HepG2 (cell line): Measurements from ENCODE around the gene SPTY2D1. TPM values are rescaled to one million over a fixed set of nuclear protein-coding genes. Genes with fewer than 3 reads are reported as not detected.

Source experiments
- ATAC-seq: fragments of 200-7000 bp; cut with Tn5 transposase; 3 replicates; pipeline ENCODE4 v1.9.1; 2020; ENCODE audit warnings: mild to moderate bottlenecking, moderate library complexity
- BruUV-seq: library from RNA; stranded (reverse); fragments of 400-500 nt; replicated peaks from 2 replicates; lab custom pipeline; 2021; lab: Mats Ljungman, UMichigan
- CTCF ChIA-PET: fragments of 300-600 bp; formaldehyde crosslinking; extraction: SDS; loops from one replicate; lab custom pipeline; 2021; ENCODE audit warnings: low total read pairs, inconsistent platforms, low intra/inter-chr PET ratio; lab: Yijun Ruan, JAX
- POLR2A ChIA-PET: fragments of 350-600 bp; sonication (Branson Sonifier 250); formaldehyde crosslinking; loops from one replicate; lab custom pipeline; 2020; ENCODE audit warnings: antibody characterized with exemption, inconsistent platforms; lab: Yijun Ruan, JAX
- DNase-seq: peaks from one replicate; pipeline ENCODE4 v3.0.0-alpha.2; 2015; ENCODE audit warnings: low spot score
- FAIRE-seq: peaks from 3 replicates; lab custom pipeline; 2011; peaks lifted over from hg19 to GRCh38; lab: Jason Lieb, UNC
- H2AFZ ChIP-seq: one replicate; pipeline ENCODE4 v1.6.1; 2011; ENCODE audit warnings: low read length, inconsistent platforms
- H3K27ac ChIP-seq: fragments of 300-600 bp; 3 replicates; pipeline ENCODE4 v1.8.0; 2011; ENCODE audit warnings: mixed run types, mild to moderate bottlenecking, mixed read lengths, low read length, inconsistent platforms; ENCODE audit not compliant: insufficient read depth; ENCODE audit errors: extremely low read length
- H3K27me3 ChIP-seq, 2 experiments: fragments of 200-600 bp in 1 of 2; 2 replicates in 1 of 2; 3 replicates in 1 of 2; pipeline versions ENCODE4 v1.6.0 to v1.8.0; 2011; ENCODE audit warnings: low read length in 2 of 2, mild to moderate bottlenecking in 2 of 2, moderate library complexity in 2 of 2, inconsistent platforms in 1 of 2; ENCODE audit not compliant: insufficient read depth in 2 of 2, control insufficient read depth in 1 of 2
- H3K36me3 ChIP-seq, 2 experiments: fragments of 200-600 bp in 1 of 2; replicated peaks in 1 of 2; 2 replicates in 1 of 2; 3 replicates in 1 of 2; pipeline versions ENCODE4 v1.5.1 to v1.8.0; 2011; ENCODE audit warnings: low read length in 2 of 2, inconsistent platforms in 1 of 2; ENCODE audit not compliant: insufficient read depth in 2 of 2, control insufficient read depth in 1 of 2
- H3K4me1 ChIP-seq: 2 replicates; pipeline ENCODE4 v1.5.1; 2012; ENCODE audit warnings: low read length, inconsistent platforms; ENCODE audit not compliant: insufficient read depth
- H3K4me2 ChIP-seq: 2 replicates; pipeline ENCODE4 v1.6.0; 2011; ENCODE audit warnings: low read depth, low read length, inconsistent platforms
- H3K4me3 ChIP-seq, 3 experiments: fragments of 200-600 bp in 1 of 3; sonication (generic), shearing (Covaris generic) in 1 of 3; replicated peaks in 1 of 3; 2 replicates each; pipeline ENCODE4 v1.5.1; 2011 to 2016; ENCODE audit warnings: low read length in 3 of 3, inconsistent platforms in 2 of 3, low read depth in 2 of 3, mild to moderate bottlenecking in 2 of 3, control low read depth in 1 of 3, mixed read lengths in 1 of 3; ENCODE audit not compliant: insufficient read depth in 1 of 3
- H3K79me2 ChIP-seq: one replicate; pipeline ENCODE4 v1.6.1; 2011; ENCODE audit warnings: low read length, inconsistent platforms; ENCODE audit not compliant: insufficient read depth
- H3K9ac ChIP-seq: 2 replicates; pipeline ENCODE4 v1.6.0; 2011; ENCODE audit warnings: mild to moderate bottlenecking, low read depth, low read length, inconsistent platforms; ENCODE audit not compliant: insufficient read depth
- H3K9me3 ChIP-seq: 2 replicates; pipeline ENCODE4 v1.5.1; 2012; ENCODE audit warnings: mild to moderate bottlenecking, low read length
- H4K20me1 ChIP-seq: 2 replicates; pipeline ENCODE4 v1.6.0; 2011; ENCODE audit warnings: inconsistent platforms, mild to moderate bottlenecking, low read length, moderate library complexity; ENCODE audit not compliant: insufficient read depth
- ADNP ChIP-seq: sonication (generic); formaldehyde crosslinking; IDR thresholded peaks from 2 replicates; pipeline ENCODE4 v1.4.0; 2020; ENCODE audit warnings: missing genetic modification reagents
- CEBPG ChIP-seq: IDR thresholded peaks from 2 replicates; pipeline ENCODE4 v1.6.1; 2016
- CREB1 ChIP-seq, 2 experiments: fragments of 450-650 bp in 1 of 2; IDR thresholded peaks; 2 replicates each; pipeline ENCODE4 v1.6.1; 2016 to 2017; ENCODE audit warnings: control low read depth in 1 of 2, mild to moderate bottlenecking in 1 of 2, missing compliant biosample characterization in 1 of 2, missing genetic modification characterization in 1 of 2
- ELF3 ChIP-seq: IDR thresholded peaks from 2 replicates; pipeline ENCODE4 v1.6.1; 2016; ENCODE audit warnings: missing genetic modification reagents, missing compliant biosample characterization
- FOXA3 ChIP-seq: IDR thresholded peaks from 2 replicates; pipeline ENCODE4 v1.6.1; 2016; ENCODE audit warnings: missing genetic modification reagents, missing compliant biosample characterization
- FOXC1 ChIP-seq: sonication (generic); formaldehyde crosslinking; IDR thresholded peaks from 2 replicates; pipeline ENCODE4 v1.8.0; 2022; ENCODE audit warnings: mild to moderate bottlenecking, missing genetic modification reagents, borderline replicate concordance
- MTF2 ChIP-seq: sonication (generic); formaldehyde crosslinking; IDR thresholded peaks from 2 replicates; pipeline ENCODE4 v1.5.0; 2020; ENCODE audit warnings: missing genetic modification reagents, borderline replicate concordance
- NFE2L2 ChIP-seq: fragments of 150-350 bp; IDR thresholded peaks from 2 replicates; pipeline ENCODE4 v1.6.1; 2014; ENCODE audit warnings: low read length
- SRSF4 ChIP-seq: fragments of 200-400 bp; formaldehyde crosslinking; IDR thresholded peaks from one replicate; pipeline ENCODE4 v1.6.1; 2018; ENCODE audit warnings: mild to moderate bottlenecking, low read depth, low read length, moderate library complexity; ENCODE audit not compliant: poor library complexity, severe bottlenecking
- STAT5B ChIP-seq: sonication (generic); formaldehyde crosslinking; IDR thresholded peaks from 2 replicates; pipeline ENCODE4 v1.4.0; 2020; ENCODE audit warnings: missing genetic modification reagents
- TFAP4 ChIP-seq: sonication (generic); IDR thresholded peaks from 2 replicates; pipeline ENCODE4 v1.6.1; 2016; ENCODE audit warnings: low read depth, borderline replicate concordance
- ZNF10 ChIP-seq: sonication (generic); formaldehyde crosslinking; IDR thresholded peaks from 2 replicates; pipeline ENCODE4 v1.4.0; 2020; ENCODE audit warnings: mild to moderate bottlenecking, low read depth, missing genetic modification reagents, borderline replicate concordance
- ZNF20 ChIP-seq: sonication (generic); formaldehyde crosslinking; IDR thresholded peaks from 2 replicates; pipeline ENCODE4 v1.4.0; 2020; ENCODE audit warnings: mild to moderate bottlenecking, moderate library complexity, missing genetic modification reagents
- ZNF431 ChIP-seq: sonication (generic); formaldehyde crosslinking; IDR thresholded peaks from 2 replicates; pipeline ENCODE4 v1.9.0; 2022; ENCODE audit warnings: missing genetic modification reagents, low read depth, mild to moderate bottlenecking, borderline replicate concordance
- ZNF512 ChIP-seq: sonication (generic); formaldehyde crosslinking; IDR thresholded peaks from 2 replicates; pipeline ENCODE4 v1.4.0; 2020; ENCODE audit warnings: mild to moderate bottlenecking, missing genetic modification reagents
- ZNF577 ChIP-seq: sonication (generic); formaldehyde crosslinking; IDR thresholded peaks from 2 replicates; pipeline ENCODE4 v1.4.0; 2020; ENCODE audit warnings: mild to moderate bottlenecking, low read depth, missing genetic modification reagents, borderline replicate concordance
- ZNF747 ChIP-seq: sonication (generic); formaldehyde crosslinking; IDR thresholded peaks from 2 replicates; pipeline ENCODE4 v1.8.1; 2023; ENCODE audit warnings: missing genetic modification reagents, mild to moderate bottlenecking, borderline replicate concordance
- ZNF788 ChIP-seq: sonication (generic); formaldehyde crosslinking; IDR thresholded peaks from 2 replicates; pipeline ENCODE4 v1.5.0; 2020; ENCODE audit warnings: mild to moderate bottlenecking, missing genetic modification reagents, borderline replicate concordance
- ZNF879 ChIP-seq: sonication (generic); formaldehyde crosslinking; IDR thresholded peaks from 2 replicates; pipeline ENCODE4 v1.8.1; 2023; ENCODE audit warnings: missing genetic modification reagents
- WGBS: methylation state at CpG from one replicate; pipeline ENCODE4 v1.1.6; 2017; ENCODE audit warnings: low lambda C conversion rate; 5-methylcytosine and 5-hydroxymethylcytosine counted together
- in situ Hi-C: cut with HindIII; loops from 2 replicates; pipeline ENCODE4 v1.10.0; 2017; ENCODE audit warnings: low pct_unique_long_range_greater_than_20kb; ENCODE audit not compliant: extremely low pct_ligation_motif_present
- intact Hi-C: fragments of 100-400 bp; cut with micrococcal nuclease; formaldehyde crosslinking; loops from one replicate; pipeline ENCODE4 v1.10.0; 2022; ENCODE audit not compliant: unreplicated experiment
- polyA plus RNA-seq, 8 experiments: library from polyadenylated mRNA; depleted of rRNA in 3 of 8; stranded (reverse) in 7 of 8; unstranded in 1 of 8; fragments of >200 nt; fragmentation: Illumina TruSeq in 4 of 8; extraction: Trizol in 4 of 8; gene quantifications; 2 replicates each; pipeline versions ENCODE4 v1.2.1 to v1.2.3, GENCODE V29; 2011 to 2016; ENCODE audit warnings: low read depth in 4 of 8, missing spikeins in 1 of 8, mixed read lengths in 1 of 8; ENCODE audit not compliant: insufficient read depth in 1 of 8
- total RNA-seq, 5 experiments: library from RNA; depleted of rRNA; stranded (reverse); fragments of >200 nt; fragmentation: Illumina TruSeq; extraction: Trizol; gene quantifications; 2 replicates each; pipeline ENCODE4 v1.2.3, GENCODE V29; 2016; ENCODE audit warnings: low read depth in 1 of 5

Gene SPTY2D1
- total and polyA plus RNA-seq, 2 of the 13 experiments (the other 11 are each of a cell fraction or from before 2014, with no cell fraction given): 6.9 to 14.8 TPM

GRCh38 chr11:18618342-18619025 lies 15.7 kb downstream of the SPTY2D1 start:
- no peak overlapping the region for H3K9ac ChIP-seq
- no peak overlapping the region for H3K27ac ChIP-seq
- ChIA-PET POLR2A (interaction anchor here (0.8 to 2.3 kb wide), 2 partner anchors 16 to 92 kb away, joined by 3 to 7 read pairs; partner anchors contain the start of genes SPTY2D1 and TSG101), CTCF (no interaction called here)
- DNase-seq (no peak), FAIRE-seq (no peak), ATAC-seq (no peak)
- peaks cover 7 to 33% of the 10 kb centered on the region in 2 experiments for H3K36me3 ChIP-seq
- H3K9me3 ChIP-seq: no peaks in the 10 kb centered on the region
- H4K20me1 ChIP-seq: peaks cover 2% of the 10 kb centered on the region; the same call in 1 of the 2 replicates
- in situ Hi-C loops (no loop called here), intact Hi-C loops (no loop called here)
- WGBS: 95% methylated on average over 5 of the region's 5 CpGs
- TF ChIP-seq ELF3 (CRISPR knock-in tag) (no peak), ZNF20 (CRISPR knock-in tag) (no peak), ZNF879 (CRISPR knock-in tag) (no peak), ADNP (CRISPR knock-in tag) (no peak), ZNF431 (CRISPR knock-in tag) (no peak), TFAP4 (no peak), FOXC1 (CRISPR knock-in tag) (no peak), STAT5B (CRISPR knock-in tag) (no peak), CEBPG (CRISPR knock-in tag) (no peak), MTF2 (no peak), CREB1 (IDR thresholded peaks at IDR 0.05) (no peak), CREB1 (CRISPR knock-in tag; IDR thresholded peaks at IDR 0.05) (no peak), ZNF788 (CRISPR knock-in tag) (no peak), ZNF577 (no peak), FOXA3 (CRISPR knock-in tag) (no peak), NFE2L2 (no peak), ZNF512 (no peak), SRSF4 (no peak), ZNF10 (CRISPR knock-in tag) (no peak), ZNF747 (CRISPR knock-in tag) (no peak)
- no peak overlapping the region for H3K4me2 ChIP-seq
- peaks cover 5% of the 10 kb centered on the region; the same call in 1 of the 2 replicates for H3K4me1 ChIP-seq
- no peak overlapping the region for H3K4me3 ChIP-seq
- peaks cover 47% of the 10 kb centered on the region for H3K79me2 ChIP-seq
- H2AFZ ChIP-seq: no peak overlapping the region
- no TSS peak for BruUV-seq
- H3K27me3 ChIP-seq: no peaks in the 10 kb centered on the region
